RPMI8226 (cell line): ENCODE results near the gene LAG3.

Source experiments
- DNase-seq: peaks from one replicate; pipeline ENCODE4 v3.0.0-alpha.2; 2015

LAG3 gene

GRCh38 chr12:6753772-6754356 is 18.5 kb upstream of the LAG3 start:
- DNase-seq, result no peak

- DNase-seq, result no peak
Measured at GRCh38 chr12:6754411-6754810, 17.9 kb upstream of the LAG3 start.

- no peak for DNase-seq
Measured at GRCh38 chr12:6757028-6757690, 15.2 kb upstream of the LAG3 start.

GRCh38 chr12:6758506-6759095 is 13.7 kb upstream of the LAG3 start:
- DNase-seq, result peak; percentile 24

GRCh38 chr12:6759741-6760140 is 12.6 kb upstream of the LAG3 start:
- no peak for DNase-seq

- no peak for DNase-seq
Measured at GRCh38 chr12:6763380-6763779, 8.9 kb upstream of the LAG3 start.

- DNase-seq, result peak; percentile 77
Measured at GRCh38 chr12:6764011-6764828, 8.1 kb upstream of the LAG3 start.

- no peak for DNase-seq
Measured at GRCh38 chr12:6765048-6765633, 7.2 kb upstream of the LAG3 start.

GRCh38 chr12:6765634-6766581 is 6.4 kb upstream of the LAG3 start, which contains the start of gene PTMS:
Gene PTMS, plus strand, starts transcription at chr12:6766363. Its CDS starts 343 bp downstream, at chr12:6766706.
- DNase-seq, result peak; percentile 30

GRCh38 chr12:6766651-6767349 is 5.5 kb upstream of the LAG3 start:
- DNase-seq, result peak; percentile 80

- no peak for DNase-seq
Measured at GRCh38 chr12:6767353-6768319, 4.7 kb upstream of the LAG3 start.

- DNase-seq, result no peak
Measured at GRCh38 chr12:6768437-6768914, 3.8 kb upstream of the LAG3 start.

- DNase-seq, result peak; percentile 30
Measured at GRCh38 chr12:6768990-6769389, 3.3 kb upstream of the LAG3 start.

GRCh38 chr12:6769666-6770065 is 2.7 kb upstream of the LAG3 start:
- no peak for DNase-seq

GRCh38 chr12:6770094-6770493 is 2.2 kb upstream of the LAG3 start:
- DNase-seq, result no peak

- DNase-seq, result no peak
Measured at GRCh38 chr12:6770600-6770999, 1.7 kb upstream of the LAG3 start.

GRCh38 chr12:6771091-6771495 is 1.2 kb upstream of the LAG3 start:
- peak; percentile 60 for DNase-seq

GRCh38 chr12:6771509-6772330 is 600 bp upstream of the LAG3 start:
- no peak for DNase-seq
